Measurements from ENCODE around the gene THOC6. TPM values are rescaled to one million over a fixed set of nuclear protein-coding genes. Genes with fewer than 3 reads are reported as not detected.

The THOC6 gene
- total RNA-seq, 1 donor from 2014 or later: 21.3 TPM

DNA sequence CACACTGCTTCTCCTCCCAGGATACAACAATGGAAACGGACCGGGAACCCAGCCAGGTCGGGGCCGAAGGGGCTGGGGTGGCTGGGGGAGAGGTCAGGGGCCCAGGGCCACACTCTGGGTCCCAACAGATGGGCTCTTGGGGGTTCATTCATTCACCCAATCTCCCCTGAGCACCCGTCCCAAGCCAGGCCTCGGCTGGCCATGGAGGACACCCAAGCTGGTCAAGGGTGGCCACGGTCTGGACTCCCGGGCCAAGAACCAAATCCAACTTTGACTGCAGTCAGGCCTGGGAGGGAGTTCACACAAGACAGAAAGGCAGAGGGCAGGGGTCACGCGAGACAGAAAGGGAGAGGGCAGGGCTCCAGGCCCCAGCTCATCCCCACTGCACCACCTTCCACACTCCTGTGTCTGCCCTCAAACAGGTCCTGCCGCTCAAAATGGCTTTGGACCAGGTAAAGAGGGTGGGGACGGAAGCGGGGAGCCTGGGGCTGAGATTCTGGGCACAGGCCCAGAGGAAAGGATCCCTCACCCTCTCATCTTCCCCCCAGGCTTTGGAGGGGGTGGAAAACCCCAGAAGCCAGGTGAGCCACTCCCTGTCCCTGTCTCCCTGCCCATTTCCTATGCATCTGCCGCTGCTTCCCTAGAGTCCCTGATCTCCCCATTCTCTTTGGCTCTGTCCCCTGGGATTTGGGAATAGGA lies 31.3 kb upstream of the THOC6 start:
- peak; percentile 81 for ATAC-seq

DNA sequence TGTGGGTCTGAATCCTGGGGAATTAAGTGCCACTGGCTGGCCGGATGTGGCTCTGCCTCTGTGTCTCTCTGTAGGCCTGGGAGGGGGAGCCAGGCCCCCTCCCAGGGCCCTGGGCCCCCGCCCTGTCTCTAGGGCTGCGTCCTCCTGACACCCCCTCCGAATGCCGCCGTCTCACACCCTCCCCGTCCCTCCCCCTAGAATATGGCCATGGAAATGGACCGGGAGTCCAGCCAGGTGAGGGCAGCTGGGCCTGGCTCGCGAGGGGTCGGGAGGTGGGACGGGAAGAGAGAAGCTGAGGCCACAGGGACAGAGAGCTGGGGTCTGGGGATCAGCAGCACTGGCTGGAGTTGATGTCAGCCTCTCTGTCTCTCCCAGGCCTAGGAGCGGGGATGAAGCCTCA lies 27.5 kb upstream of the THOC6 start:
- ATAC-seq: no peak

DNA sequence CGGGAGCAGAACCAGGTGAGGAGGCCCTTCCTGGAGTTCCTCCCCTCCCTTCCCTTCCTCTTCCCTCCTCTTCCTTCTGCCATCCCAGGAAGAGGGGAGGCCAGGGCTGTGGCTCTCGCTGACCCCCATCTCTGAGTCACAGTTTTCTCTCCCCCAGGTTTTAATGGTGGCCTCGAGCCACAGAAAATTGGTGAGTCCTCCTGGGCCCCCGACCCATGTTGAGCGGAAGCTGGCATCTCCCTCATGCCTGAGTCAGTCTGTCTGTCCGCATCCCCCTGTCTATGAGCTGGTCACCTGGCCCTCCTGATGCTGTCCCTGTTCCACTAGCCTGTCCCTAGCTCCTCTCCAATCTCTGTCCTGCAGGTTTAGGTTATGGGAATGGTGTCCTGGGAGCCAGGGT lies 23.9 kb upstream of the THOC6 start:
- no peak for ATAC-seq

DNA sequence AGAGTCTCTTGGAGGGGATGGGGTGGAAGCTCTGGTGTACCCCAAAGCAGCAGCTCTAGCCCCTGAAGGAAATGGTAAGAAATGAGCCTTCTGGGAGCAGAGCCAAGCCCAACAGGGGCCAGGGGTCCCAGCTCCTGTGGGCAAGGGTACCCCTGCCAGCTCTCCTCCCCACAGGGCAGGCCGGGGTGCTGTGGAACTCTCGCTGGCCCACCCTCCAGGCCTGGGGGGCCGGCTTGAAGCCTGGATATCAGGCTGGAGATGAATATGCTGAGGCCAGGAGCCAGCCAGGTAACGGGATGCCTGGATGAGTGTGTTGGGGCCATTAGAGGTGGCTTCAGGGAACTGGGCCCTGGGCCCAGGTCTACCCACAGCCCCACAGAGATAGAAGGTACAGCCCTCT lies 23.3 kb upstream of the THOC6 start:
- ATAC-seq: no peak

DNA sequence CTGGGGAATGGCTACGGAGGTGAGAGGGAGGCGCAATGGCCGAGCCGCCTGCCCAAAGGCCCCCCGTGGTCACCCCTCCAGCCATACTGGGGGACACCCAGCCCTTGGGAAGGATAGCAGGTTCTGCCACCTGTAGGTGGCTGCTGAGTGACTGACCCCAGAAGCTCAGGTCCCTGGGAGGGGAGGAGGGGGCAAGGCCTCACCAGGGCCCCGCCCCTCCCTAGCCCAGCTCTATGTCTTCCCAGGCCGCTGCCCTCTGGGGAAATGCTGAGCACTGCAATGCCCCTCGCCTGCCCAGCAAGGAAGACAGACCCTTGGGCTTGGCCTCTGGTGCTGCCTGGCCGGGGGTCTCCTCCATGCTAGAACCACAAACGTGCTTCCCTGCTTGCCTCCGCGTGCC lies 22.5 kb upstream of the THOC6 start:
- ATAC-seq: no peak

DNA sequence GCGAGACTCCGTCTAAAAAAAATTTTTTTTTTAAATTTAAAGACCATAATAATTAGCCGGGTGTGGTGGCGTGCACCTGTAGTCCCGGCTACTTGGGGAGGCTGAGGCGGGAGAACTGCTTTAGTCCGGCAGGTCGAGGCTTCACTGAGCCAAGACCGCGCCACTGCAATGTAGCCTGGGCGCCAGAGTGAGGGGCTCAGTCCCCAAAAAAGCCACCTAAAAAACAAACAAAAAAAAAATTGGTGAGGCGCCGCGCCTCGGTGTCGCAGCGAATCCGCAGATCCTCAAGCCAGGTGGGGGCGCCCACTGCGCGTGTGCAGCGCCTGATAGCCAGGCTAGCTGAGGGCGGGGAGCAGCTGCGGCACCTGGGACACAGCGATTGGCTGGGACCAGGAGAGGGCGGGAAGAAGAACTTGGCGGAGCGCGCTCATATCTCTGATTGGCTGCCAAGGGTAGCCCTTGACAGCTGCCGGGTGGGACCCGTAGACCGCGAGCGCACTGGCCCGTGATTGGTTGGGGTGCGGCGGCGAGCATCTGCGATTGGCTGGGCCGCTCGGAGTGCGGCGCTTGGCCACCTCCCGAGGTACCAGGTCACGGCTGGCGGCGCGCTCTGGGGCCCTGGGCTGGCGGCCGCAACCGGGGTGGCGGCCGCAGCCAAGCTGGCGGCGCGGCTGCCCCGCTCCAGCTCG lies 20.1 kb upstream of the THOC6 start:
- ATAC-seq: peak; percentile 99

DNA sequence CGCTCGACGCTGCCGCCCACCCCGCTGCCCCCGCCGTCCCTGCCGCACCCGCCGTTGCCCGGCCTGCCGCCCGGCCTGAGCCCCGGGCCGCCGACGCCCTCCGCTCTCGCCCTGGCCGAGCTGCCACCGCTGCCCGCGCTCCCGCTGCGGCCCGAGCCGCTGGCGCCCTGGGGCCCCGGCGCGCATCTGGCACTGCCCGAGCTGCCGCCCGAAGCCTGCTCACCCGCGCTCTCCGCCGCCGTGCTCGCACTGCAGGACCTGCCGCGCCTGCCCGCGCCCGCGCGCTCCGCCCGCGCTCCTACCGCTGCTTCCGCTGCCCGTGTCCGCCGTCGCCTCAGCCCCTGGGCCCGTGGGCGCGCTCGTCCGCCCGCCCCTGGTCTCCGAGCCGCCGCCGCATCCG lies 19.5 kb upstream of the THOC6 start:
- ATAC-seq: no peak

DNA sequence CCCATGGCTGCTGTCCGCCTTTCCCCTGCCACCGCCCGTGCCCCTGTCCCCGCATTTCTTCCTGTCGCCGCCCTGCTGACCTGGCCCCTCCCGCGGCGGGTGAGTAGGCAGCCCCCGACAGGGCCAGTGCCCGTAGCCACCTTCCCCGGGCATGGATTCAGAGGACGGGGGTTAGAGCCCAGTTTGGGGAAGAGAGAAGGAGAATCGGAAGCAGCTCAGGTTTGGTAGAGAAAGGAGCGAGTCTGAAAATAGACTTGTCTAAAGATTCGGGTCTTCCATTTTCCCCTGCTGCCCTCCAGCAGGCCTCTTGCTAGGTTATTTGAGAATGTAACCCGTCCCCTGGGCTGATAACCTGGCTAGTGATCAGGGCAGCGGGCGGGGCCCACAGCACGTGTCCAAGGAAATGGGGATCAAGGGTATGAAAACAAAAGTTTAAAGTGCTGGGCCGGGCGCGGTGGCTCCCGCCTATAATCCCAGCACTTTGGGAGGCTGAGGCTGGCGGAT lies 19.0 kb upstream of the THOC6 start:
- ATAC-seq: no peak

DNA sequence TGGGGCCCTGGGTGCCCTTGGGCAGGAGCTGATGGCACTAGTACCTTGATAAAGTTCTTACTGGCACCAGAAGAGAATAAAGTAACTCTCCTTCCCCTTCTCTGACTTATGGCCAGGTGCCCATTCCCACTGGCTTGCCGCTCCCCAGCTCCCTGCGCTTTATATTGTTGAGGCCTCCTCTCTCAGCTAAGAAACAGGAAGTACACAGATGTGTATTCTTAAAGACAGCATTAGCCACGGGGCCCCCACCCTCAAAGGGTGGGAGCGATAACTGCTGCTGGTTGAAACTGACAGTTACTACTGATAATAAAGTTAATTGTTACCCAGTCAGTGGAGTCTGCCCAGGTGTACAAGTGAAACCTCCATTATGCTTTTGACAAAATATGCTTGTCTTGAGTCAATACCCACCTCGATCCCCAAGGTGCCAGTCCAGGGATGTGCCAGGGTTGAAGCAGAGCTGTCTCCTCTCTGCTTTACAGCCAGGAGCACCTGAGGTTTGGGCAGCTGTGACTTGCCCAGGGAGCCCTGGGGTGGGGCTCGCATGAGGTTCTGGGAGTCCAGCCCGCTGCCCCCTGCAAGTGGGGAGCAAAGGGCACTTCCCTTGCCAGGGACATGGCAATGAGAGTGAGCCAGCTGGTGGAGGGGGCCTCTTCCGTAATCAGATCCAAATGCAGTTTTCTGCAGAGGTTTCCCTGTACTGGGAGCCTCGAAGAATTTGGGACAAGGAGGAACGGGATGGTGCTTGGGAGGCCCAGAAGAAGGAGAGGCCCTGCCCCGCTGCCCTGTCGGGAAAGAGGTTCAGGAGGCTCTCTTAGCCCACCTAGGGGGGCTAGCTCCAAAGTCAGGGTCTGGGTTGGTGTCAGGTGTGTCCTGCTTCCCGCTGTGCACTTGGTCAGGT lies 16.5 kb upstream of the THOC6 start:
- no peak for ATAC-seq

DNA sequence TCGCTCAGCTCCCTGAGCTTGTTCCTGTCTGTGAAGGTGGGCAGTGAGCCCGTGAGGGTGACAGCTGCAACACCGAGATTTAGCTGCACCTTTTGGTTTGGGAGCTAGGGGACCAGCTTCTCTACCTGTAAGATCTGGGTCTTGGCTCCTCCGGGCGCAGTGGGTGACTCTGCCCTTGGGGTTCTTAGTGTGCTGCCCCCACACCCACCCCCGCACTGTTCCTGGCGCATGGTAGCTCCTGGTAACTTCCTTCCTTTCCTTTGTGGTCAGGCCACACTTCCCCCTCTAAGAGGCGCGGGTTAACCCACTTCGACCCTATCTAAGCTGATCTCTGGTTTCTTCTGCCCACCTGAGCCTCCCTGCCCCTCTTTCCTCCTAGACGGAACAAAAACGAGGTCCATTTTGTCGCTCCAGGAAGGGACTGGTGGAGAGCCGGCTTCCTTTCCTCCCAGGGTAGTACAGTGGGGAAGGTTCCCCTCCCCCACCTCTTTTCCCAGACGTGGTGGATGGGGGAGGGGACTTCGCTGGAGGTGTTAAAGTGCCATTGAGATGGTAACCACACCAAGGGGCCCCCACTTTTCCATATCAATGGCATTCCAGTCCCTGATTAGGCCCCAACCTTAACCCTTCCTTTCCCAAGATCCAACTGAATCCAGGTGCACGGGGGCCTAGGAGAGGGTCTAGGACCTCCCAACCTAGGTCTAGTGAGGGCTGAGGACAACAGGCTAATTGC lies 15.7 kb upstream of the THOC6 start:
- no peak for ATAC-seq

DNA sequence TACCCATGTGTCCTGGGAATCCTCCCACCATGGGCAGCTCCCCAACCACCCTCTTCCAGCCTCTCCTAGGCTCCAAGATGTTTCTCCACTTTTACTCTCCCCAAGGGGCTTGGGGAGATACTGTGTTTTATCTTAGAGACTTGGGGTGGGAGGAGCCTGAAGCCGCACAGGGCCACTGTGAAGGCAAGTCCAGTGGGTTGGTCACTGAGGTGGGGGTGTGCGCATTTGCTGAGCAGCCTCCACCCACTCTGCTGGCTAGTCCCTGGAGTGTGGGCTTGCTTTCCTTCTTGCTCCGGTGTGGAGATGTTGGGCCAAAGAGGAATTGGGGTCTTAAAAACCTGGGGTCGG lies 15.2 kb upstream of the THOC6 start:
- ATAC-seq: no peak

DNA sequence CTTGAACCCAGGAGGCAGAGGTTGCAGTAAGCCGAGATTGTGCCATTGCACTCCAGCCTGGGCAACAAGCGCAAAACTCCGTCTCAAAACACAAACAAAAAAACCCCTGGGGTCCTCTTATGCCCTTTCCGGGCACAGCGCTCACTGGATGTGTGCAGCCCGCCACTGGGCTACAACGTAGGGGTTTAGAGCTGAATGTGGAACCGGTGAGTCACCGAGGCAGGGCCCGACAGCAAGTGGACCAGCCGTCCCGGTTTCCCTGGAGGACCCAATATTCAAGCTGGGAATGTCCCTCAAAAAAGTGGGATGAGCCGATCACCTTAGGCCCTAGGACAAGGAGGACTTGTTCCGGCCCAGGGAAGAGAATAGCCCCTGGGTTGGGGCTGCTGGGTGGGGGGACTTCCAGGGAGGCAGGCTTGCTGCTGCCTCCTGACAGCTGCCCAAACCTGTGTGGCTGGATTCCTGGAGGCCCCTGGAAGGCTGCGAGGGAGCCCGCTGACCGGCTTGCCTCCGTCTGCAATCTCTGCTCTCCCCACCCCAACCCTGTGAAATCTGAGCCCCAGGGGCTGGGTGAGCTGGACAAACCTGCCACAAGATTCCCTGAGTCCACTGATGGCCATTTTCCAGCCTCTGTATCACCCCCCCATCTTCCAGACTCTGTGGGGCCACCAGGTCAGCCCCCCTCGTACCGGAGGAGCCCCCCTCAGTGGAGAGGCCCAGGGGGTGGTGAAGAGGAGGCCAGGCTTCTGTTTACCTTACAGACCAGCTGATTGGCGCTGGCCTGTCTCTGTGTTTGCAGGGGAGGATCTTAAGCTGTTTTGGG lies 14.1 kb upstream of the THOC6 start:
- peak; percentile 23 for ATAC-seq

DNA sequence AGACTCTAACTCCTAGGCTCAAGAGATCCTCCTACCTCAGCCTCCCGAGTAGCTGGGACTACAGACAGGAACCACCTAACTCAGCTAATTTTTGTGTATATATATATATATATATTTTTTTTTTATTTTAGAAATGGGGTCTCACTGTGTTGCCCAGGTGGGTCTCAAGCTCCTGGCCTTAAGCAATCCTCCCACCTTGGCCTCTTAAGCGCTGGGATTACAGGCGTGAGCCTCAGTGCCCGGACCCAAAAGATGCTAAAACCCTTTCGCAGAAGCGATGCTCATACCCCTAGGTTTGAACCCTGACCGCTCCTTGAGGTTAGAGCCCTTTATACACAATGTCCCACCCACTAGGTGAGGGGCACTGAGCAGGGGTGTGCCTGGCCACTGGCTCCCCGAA lies 13.3 kb upstream of the THOC6 start:
- no peak for ATAC-seq

DNA sequence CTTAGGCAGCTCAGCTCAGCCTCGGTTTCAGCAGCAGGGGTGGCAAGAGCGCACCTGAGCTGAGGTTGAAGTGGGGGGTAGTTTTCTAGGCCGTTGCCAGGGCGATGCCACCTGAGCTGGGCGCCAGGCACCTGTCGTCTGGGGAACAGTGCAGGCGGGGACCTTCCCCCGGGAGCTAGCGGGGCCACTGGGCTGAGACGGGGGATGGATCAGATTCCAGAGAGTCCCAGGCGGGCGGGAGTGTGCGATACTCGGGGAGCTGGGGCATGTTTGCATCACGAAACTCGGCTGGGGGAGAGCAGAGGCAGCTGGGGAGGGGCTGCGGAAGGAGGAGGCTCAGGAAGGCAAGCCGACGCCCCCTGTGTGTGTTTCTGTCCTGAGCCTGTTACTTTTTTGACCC lies 11.6 kb upstream of the THOC6 start:
- ATAC-seq: no peak

DNA sequence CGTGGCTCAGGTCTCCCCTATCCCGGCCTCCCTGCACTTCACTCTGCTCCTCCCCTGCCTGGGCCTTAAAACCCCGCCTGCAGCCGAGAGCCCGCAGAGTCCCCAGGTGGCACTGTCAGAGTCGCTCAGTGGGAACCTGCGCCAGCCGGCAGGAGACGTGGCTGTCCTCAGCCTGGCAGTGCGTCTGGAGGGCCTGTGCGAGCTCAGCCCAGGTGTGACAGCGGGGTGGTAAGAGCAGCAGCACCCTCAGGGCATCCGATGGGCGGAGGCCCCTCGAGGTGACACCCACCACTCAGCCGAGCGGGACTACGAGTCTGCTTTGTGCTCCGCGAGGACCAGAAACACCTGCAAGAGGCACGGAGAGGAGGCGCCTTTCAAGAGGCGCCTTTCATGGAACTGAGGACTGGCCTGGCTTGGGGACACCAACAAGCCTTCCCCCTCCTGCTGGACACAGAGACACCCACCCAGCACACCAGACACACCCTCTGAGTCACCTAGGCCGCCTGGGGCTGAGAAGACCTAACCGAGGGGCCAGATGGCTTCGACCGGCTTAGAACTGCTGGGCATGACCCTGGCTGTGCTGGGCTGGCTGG lies 10.9 kb upstream of the THOC6 start, which contains the start of gene CLDN9:
CLDN9 (plus strand) TSS at position 96 of the 593 bp plus-strand sequence; CDS start at position 536, 440 bp downstream.
- ATAC-seq: peak; percentile 25

DNA sequence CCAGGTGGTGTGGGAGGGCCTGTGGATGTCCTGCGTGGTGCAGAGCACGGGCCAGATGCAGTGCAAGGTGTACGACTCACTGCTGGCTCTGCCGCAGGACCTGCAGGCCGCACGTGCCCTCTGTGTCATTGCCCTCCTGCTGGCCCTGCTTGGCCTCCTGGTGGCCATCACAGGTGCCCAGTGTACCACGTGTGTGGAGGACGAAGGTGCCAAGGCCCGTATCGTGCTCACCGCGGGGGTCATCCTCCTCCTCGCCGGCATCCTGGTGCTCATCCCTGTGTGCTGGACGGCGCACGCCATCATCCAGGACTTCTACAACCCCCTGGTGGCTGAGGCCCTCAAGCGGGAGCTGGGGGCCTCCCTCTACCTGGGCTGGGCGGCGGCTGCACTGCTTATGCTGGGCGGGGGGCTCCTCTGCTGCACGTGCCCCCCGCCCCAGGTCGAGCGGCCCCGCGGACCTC lies 10.3 kb upstream of the THOC6 start:
- no peak for ATAC-seq

DNA sequence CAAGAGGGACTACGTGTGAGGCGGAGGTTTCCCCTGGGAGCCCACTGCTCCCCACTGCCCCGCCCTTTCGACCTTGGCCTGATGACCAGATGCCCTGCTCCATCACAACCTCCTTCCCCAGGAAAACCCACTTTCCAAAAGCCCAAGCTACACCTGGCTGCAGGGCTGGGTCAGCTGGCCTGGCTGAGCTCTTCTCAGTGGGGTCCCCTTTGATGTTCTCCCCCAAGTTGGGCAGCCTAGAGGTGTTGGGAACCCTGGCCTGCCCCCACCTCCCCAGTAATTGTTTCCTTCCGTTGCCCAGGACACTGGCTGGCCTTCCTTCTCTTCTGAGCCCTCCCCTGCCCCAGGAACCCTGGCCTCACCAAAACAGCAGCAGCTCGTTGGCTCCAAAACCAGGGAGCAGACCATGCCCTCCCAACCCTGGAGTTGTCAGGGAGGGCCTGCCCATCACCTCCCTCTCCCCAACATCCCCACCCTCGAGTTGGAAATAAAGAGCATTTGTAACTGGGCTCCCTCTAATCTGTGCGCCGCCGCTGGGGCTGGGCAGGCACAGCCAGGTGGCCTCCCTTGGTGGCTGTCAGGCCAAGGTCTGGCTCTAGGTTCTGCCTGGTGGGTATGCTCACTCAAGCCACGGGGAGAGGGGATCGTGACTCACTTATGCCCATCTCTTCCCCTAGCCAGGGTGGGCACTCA lies 9.7 kb upstream of the THOC6 start:
- no peak for ATAC-seq

DNA sequence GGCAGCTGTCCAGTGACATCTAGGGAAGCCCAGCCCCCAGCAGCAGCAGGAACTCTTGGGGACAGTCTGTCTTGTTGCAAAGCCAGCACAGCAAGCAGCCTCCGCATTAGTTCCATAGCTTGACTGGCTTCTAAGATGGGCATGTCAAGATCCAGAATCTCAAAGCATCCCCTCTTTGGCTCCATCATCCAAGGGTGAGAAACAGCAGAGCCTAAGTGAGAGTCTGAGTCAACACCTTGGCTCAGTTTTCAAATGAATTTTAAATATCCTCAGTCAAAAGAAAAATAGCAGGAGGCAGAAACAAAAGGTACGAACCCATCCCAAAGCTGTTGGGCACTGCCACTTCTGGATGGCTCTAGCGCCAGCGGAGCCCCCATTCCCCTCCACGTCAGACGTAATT lies 8.9 kb upstream of the THOC6 start:
- ATAC-seq: no peak

DNA sequence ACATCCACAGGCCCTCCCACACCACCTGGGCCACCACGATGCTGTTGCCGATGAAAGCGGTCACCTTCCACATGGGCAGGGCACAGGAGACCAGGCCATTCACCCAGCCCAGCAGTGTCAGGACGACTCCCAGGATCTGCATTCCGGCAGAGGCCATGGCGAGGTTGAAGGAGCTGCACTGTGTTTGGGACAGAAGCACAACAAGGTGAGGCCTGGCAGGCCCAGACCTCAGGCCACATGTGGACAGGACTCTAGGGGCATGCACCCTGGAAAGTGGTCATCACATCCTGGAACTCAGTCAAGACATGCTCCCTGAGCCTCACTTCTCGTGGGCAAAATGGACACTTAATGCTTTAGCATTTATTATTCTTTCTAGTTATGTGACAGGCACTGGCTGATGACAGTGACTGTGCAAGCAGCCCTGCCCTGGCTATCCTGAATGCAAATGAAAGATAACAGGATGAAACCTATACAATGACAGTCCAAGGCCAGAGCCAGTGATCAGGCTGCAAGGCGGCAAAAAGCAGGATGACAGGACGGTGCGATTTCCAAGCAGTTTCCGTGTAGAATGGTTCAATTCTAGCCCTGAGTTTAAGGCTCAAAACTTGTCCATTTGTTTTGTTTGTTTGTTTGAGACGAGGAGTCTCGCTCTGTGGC lies 7.8 kb upstream of the THOC6 start:
- ATAC-seq: no peak

DNA sequence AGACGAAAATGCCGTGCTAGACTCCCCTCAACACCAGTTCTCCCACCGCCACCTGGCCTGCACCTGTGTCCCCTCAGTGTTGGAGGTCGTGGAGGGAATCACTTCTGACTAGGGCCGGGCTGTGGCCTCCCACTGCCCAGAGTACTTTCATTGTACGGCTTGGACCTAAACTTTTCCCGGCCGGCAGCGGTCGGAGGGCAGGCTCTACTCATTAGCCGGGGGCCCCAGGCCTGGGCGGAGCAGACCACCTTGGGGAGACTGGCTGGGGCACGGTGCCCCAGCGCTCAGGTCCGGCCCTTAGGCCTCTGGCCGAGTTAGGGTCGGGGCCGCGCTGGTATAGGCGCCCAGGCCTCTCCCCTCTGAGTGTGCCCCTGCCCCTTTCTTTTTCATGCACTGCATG lies 6.5 kb upstream of the THOC6 start:
- no peak for ATAC-seq
